HG02610 (cell line): Measurements from ENCODE around the gene PLIN1.

ENCODE experiments used
- ATAC-seq: cut with Tn5 transposase; IDR thresholded peaks from one replicate; pipeline ENCODE4 v1.9.1; 2021; ENCODE audit warnings: mild to moderate bottlenecking, moderate library complexity; ENCODE audit not compliant: unreplicated experiment

PLIN1 gene

GRCh38 chr15:89672221-89673164 lies 6.7 kb downstream of the PLIN1 start:
- ATAC-seq, result no peak

GRCh38 chr15:89671687-89672086 lies 7.5 kb downstream of the PLIN1 start:
- no peak for ATAC-seq

GRCh38 chr15:89670971-89671560 lies 8.1 kb downstream of the PLIN1 start:
- ATAC-seq, result no peak

- ATAC-seq, result no peak
These were observed 9.2 kb downstream of the PLIN1 start for GRCh38 chr15:89669941-89670340.

GRCh38 chr15:89669309-89669865 lies 9.8 kb downstream of the PLIN1 start:
- no peak for ATAC-seq

GRCh38 chr15:89668171-89668570 lies 11.0 kb downstream of the PLIN1 start:
- no peak for ATAC-seq

GRCh38 chr15:89667706-89667960 lies 11.5 kb downstream of the PLIN1 start:
- no peak for ATAC-seq

GRCh38 chr15:89666858-89667705 lies 12.1 kb downstream of the PLIN1 start:
- no peak for ATAC-seq

- ATAC-seq, result no peak
These were observed 12.8 kb downstream of the PLIN1 start for GRCh38 chr15:89666184-89666857.

GRCh38 chr15:89665449-89666181 lies 13.6 kb downstream of the PLIN1 start:
- ATAC-seq, result no peak

GRCh38 chr15:89664441-89665350 lies 14.5 kb downstream of the PLIN1 start:
- no peak for ATAC-seq

GRCh38 chr15:89662893-89663626 lies 16.1 kb downstream of the PLIN1 start:
- no peak for ATAC-seq

GRCh38 chr15:89660556-89660955 lies 18.6 kb downstream of the PLIN1 start:
- ATAC-seq, result no peak

GRCh38 chr15:89659295-89659694 lies 19.9 kb downstream of the PLIN1 start:
- no peak for ATAC-seq

- ATAC-seq, result no peak
These were observed 21.4 kb downstream of the PLIN1 start for GRCh38 chr15:89657686-89658200.

GRCh38 chr15:89656116-89656815 lies 22.9 kb downstream of the PLIN1 start:
- ATAC-seq, result no peak
